Activated T-helper 9 cell treated with anti-CD3 and anti-CD28 coated beads, Interleukin-2, amount 50 U/mL, for 16 hours (primary cell): Measurements from ENCODE around the gene MACO1.
"Not testable (repeated sequence)": the region's sequence is repeated elsewhere in the genome, so short reads cannot be mapped to it uniquely, and the experiment has no call there.

Experiments
- DNase-seq: peaks from one replicate; pipeline ENCODE4 v3.0.0-alpha.2; 2020; ENCODE audit warnings: low read depth

The MACO1 gene, protein sequence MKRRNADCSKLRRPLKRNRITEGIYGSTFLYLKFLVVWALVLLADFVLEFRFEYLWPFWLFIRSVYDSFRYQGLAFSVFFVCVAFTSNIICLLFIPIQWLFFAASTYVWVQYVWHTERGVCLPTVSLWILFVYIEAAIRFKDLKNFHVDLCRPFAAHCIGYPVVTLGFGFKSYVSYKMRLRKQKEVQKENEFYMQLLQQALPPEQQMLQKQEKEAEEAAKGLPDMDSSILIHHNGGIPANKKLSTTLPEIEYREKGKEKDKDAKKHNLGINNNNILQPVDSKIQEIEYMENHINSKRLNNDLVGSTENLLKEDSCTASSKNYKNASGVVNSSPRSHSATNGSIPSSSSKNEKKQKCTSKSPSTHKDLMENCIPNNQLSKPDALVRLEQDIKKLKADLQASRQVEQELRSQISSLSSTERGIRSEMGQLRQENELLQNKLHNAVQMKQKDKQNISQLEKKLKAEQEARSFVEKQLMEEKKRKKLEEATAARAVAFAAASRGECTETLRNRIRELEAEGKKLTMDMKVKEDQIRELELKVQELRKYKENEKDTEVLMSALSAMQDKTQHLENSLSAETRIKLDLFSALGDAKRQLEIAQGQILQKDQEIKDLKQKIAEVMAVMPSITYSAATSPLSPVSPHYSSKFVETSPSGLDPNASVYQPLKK

GRCh38 chr1:25430073-25430966, at the start of gene MACO1:
MACO1 (plus strand) TSS chr1:25430897; CDS start chr1:25431099, 202 bp downstream.
- peak; percentile 94 for DNase-seq

- not testable (repeated sequence) for DNase-seq
Measured at GRCh38 chr1:25382543-25382942, 48.2 kb upstream of the MACO1 start.

- DNase-seq = not testable (repeated sequence)
Measured at GRCh38 chr1:25383090-25383489, 47.6 kb upstream of the MACO1 start.

GRCh38 chr1:25383875-25384274, 46.8 kb upstream of the MACO1 start:
- DNase-seq = not testable (repeated sequence)

DNA sequence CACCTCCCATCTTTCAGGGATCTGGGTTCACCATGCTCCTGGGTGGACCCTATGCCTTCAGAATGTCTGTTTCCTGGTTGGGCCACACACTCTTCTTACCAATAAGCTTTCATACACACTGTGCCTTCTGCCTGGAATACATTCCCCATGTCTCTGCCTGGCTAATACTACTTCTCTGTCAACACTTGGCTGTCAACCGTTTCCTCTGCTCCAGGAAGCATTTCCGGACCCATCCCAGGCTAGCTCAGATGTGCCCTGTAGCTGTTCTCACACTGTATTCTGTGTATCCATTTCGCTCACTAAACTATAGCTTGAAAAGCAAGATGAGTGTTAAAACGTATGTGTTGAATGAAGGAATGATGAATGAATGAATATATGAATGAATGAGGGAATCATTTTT, 43.6 kb upstream of the MACO1 start:
- DNase-seq = not testable (repeated sequence)

GRCh38 chr1:25388691-25389090, 42.0 kb upstream of the MACO1 start:
- not testable (repeated sequence) for DNase-seq

DNA sequence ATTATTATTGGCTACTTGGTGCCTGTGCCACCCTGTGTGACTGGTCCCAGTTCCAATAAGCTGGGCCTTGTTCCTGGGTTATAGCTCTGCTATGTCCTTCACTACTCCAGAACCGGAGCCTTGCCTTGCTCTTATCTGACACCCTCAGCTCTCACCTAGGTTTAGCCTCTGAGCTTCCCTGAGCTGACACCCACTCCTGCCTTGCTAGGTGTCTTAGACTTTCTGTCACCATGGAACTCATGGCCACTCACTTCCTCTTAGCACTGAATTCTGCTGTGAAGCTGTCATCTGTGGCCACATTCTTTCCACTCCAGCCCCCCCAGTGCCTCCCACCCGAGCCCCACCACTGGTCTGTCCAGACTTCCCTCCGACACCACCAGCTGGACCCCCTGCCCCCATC, 41.0 kb upstream of the MACO1 start:
- not testable (repeated sequence) for DNase-seq

DNA sequence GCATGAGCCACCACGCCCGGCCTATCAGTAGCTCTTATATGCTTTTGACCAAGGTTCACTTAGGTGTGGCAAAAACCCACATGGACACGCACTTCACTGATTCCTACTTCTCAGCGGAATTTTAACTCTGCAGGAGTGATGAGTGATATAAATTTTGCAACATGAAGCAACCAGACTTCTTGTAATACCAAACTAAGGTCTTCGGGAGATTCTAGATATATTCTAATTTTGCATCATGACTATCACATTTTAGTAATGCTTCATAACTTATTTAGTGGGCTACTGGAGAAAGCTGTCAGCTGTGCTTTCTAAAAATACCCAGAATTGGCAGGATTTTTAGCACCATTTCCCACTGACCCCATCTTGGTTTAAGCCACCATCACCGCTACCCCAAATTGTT, 37.9 kb upstream of the MACO1 start:
- no peak for DNase-seq

DNA sequence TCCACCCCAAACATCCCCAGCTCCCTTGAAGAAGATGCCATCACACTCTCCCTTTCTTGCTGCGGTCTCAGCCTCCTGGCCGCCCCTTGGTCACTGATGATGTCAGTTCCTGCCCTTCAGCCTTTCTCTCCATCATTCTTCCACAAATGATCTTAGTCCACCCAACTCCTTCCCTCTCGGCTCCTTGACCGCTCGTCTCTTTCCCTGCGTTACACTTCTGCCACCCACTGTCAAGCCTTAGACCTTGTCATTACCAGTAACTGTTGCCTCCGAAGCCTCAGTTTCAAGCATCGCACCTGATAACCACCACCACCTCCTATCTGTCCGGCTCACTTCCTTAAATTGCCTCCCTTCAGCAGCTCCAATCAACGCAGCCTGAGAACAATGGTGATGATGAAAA, 33.1 kb upstream of the MACO1 start:
- DNase-seq = not testable (repeated sequence)

DNA sequence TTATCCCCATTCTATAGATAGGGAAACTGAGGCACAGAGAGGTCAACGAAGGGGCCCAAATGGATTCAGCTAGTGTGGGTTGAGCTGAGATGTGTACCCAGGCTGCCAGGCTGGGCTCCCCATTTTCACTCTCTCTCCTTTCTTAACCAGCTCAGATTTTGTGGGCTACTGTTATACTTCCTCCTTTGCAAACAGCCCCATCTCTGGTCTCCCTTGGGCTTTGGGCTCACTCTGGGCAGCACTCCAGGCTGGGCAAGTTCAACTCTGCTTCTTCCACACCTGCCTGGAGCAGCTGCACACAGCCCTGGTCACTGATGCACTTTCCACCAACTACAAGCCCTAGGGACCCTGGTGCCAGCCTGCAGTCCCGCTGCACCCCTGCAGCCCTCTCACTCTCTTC, 32.6 kb upstream of the MACO1 start:
- DNase-seq = not testable (repeated sequence)

GRCh38 chr1:25402947-25403803, 27.5 kb upstream of the MACO1 start:
- DNase-seq = not testable (repeated sequence)

- DNase-seq = not testable (repeated sequence)
Measured at GRCh38 chr1:25405731-25406305, 24.9 kb upstream of the MACO1 start.

- not testable (repeated sequence) for DNase-seq
Measured at GRCh38 chr1:25409641-25410427, 20.9 kb upstream of the MACO1 start.

GRCh38 chr1:25412872-25413623, 17.6 kb upstream of the MACO1 start:
- not testable (repeated sequence) for DNase-seq

GRCh38 chr1:25414157-25414556, 16.5 kb upstream of the MACO1 start:
- not testable (repeated sequence) for DNase-seq

DNA sequence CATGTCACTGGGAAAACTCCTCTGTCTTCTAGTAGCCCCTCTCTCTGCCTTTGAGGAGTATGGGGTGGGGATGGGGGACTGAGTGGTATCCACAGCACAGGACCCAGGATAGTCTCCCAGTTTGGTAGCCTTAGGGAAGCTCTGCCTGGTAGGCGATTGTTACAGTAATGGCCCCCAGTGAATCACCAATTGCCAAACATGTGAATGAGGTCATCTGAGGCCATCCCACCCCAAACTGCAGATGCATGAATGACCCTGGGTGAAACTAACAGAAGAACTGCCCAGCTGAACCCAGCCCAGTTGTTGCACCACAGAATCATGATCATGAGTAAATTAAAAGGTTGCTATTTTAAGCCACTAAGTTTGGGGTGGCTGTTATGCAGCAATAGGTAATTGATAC, 16.1 kb upstream of the MACO1 start:
- not testable (repeated sequence) for DNase-seq

GRCh38 chr1:25417280-25417679, 13.4 kb upstream of the MACO1 start:
- DNase-seq = not testable (repeated sequence)

- not testable (repeated sequence) for DNase-seq
Measured at GRCh38 chr1:25419339-25419738, 11.4 kb upstream of the MACO1 start.

DNA sequence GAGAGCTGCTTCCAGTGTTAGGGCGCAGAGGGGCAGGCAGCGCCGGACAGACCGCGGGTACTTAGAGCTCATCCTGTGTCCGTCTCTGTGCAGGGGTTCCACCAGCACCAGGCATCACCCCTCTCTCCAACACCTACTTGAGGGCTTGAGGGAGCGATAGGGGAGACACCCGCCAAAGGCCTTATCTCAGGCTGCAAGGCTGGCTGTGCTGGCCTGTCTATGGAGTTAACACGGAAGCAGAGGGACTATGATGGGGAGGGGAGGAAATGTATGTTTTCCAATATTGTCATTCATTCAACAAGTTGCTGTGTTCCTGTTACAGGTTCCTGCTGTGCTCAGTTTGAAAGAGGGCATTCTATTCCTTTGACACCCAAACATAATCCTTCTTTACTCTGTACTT, 10.0 kb upstream of the MACO1 start, which contains the start of gene RHCE:
RHCE (minus strand) TSS at position 111 of the 400 bp plus-strand sequence; CDS start at position 72, 39 bp downstream.
- DNase-seq = not testable (repeated sequence)
